GM21526 (cell line): ENCODE data around the gene ITCH.

Source experiments
- ATAC-seq: cut with Tn5 transposase; IDR thresholded peaks from one replicate; pipeline ENCODE4 v1.9.1; 2021; ENCODE audit warnings: moderate library complexity; ENCODE audit not compliant: unreplicated experiment, low FRiP score

ITCH gene

DNA sequence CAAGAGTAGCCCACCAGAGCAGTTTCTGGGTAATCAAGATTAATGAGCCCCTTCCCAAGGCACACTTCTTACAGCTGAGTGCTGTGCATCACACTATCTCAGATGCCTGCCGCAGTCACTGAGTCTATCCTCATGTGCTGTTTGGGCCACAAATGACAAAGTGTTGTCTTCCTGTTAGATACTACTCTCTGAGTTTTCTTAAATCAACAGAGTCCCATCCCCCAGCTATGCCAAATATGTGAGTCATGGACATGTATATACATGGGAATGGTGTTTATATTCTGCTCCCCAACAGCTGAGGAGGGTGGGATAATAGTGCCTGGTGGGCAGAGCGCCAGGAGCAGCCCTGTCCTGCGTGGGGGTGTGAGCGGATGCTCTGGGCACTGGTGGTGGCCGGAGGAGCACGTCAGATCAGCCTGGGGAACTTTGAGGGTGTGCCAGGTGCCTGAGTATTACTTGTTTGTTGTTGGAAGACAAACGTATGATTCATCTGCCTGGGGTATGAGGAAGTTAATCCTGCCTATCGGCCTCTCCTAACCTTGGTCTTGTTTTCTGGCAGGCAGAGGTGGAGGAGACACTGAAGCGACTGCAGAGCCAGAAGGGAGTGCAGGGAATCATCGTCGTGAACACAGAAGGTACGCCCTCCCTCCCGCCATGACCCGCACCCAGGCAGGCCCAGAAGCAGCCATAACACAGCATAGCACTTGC, 162.8 kb downstream of the ITCH start:
- no peak for ATAC-seq

GRCh38 chr20:34526466-34526865, 163.4 kb downstream of the ITCH start:
- no peak for ATAC-seq

DNA sequence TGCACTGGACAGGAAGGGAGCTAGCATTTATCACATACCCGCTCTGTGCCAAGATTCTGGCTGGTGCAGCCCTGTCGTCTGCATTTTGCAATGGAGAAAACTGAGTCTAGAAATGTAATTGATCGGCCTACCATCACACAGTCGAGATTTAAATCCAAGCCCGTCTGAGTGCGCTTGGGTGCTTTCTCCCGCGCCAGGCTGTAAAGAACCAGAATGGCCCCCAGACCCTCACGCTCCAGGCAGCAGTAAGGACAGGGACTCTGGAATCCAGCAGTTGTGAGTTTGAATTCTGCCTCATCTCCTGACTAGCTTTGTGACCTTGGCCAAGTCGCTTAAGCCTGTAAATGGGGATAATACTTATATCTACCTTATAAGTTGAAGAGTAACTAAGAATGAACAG, 163.9 kb downstream of the ITCH start:
- no peak for ATAC-seq

DNA sequence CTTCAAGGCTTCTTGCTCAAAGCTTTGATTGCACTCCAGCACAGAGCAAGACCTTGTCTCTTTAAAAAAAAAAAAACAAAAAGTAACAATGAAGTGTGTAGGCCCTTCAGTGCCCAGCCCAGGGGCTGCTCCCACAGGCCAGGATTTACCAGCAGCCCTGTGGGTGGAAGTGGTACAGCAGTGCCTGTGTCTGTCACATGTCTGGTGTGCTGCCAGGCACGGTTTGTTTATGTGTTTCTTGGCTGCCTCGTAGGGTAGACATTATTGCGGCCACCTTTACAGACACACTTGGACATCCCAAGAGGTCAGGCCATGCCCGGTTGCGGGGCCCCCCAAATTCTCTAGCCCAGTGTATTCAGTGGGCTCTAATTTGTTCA, 165.8 kb downstream of the ITCH start:
- no peak for ATAC-seq

DNA sequence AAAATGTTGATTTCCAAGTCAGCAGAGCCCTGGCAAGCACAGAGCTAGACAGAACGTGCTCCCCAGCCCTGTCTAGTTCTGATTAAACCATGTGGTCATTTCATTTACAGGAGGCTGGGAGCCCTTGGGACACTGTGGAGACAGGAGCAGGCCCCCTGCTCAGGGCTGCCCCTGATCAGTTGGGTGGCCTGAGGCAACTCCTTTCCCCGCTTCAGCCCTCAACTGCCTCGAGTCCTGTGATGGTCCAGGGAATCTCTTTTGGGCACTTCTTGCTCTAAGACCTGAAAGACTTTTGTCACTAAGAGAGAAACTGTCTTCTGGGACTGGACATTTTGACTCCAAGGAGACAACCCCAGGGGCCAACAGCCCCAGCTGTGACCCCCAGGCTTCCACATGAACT, 166.7 kb downstream of the ITCH start:
- no peak for ATAC-seq

- no peak for ATAC-seq
Observed at GRCh38 chr20:34530342-34530741, 167.3 kb downstream of the ITCH start.

- no peak for ATAC-seq
Observed at GRCh38 chr20:34531608-34532265, 168.7 kb downstream of the ITCH start.

GRCh38 chr20:34532320-34532719, 169.2 kb downstream of the ITCH start:
- no peak for ATAC-seq

DNA sequence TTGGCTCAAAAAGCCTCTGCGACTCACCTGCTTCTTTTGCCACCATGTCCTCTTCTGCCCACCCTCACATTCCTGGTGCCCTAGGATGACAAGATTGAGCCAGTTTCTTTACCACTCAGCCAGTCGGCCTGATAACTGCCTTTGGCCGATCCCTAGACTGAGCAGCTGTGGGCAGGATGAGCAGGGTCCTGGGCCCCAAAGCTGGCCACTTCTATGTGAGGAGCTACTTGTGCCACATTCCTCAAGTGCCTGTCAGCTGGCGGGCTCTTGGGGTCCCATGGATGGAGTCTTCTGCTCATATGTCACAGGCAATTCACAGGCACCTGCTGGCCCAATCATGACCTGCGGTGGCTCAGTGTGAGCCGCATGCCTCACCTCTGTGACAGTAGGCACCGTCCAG, 169.7 kb downstream of the ITCH start:
- no peak for ATAC-seq

GRCh38 chr20:34534391-34535165, 171.5 kb downstream of the ITCH start:
- ATAC-seq, result no peak

DNA sequence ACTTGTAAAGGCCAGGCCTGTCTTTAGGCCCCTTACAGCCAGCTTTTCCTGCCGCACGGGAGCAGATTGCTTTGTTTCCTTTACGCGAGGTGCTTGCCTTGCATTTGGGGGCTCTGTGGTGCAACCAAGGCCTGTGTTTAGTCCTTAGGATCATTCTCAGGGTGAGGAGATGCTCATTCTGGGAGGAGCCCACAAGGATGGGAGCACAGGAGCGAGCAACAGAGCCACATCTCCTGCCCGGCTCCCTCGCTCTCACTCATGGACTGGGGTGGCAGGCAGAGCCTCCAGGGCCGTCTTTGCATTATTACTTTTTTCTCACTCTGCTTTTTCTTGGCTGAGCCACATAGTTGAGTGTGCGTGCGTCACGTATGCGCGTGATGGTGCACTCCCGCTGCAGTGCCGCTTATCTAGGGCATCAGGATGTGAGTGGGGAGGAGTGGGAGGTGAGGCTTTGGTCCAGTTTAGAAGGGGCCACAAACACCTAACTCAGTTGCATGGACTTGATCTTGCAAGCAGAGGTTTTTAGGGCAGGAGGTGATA, 172.3 kb downstream of the ITCH start:
- no peak for ATAC-seq

DNA sequence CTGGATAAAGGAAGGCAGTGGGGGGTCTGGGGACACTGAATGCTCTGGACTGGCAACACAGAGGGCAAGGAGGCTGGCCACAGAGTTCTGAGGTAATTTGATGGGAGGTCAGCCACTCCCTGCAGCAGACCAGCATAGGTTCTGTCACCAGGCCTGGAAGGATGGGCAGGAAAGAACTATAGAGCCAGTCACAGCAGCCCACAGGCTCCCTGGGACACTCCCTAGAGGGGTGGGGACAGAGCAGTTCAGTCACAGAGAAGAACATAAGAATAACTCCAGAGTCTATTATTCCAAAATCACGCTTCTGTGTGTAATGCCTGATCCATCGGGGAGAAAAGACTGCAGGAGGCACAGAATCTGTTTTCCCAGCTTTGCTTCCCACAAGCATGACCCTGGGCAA, 172.8 kb downstream of the ITCH start:
- ATAC-seq, result no peak

- no peak for ATAC-seq
Observed at GRCh38 chr20:34536798-34537394, 173.8 kb downstream of the ITCH start.

DNA sequence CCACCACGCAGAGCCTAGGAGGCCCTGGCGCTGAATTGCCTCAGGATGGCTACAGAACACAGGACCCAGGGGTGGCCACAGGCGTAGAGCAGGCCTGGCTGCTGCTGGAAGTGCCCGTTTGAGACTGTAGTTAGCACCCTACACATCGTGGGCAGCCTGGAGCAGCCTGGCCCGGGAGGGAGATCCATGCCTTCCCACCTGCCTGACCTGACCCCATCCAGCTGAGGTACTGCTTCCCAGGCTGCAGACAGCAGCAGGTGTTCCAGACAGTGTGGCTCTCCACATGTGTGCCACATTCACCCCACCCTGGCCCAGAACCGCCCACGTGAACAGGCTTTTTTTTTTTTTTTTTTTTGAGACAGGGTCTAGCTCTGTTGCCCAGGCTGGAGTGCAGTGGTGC, 174.6 kb downstream of the ITCH start:
- ATAC-seq, result no peak

DNA sequence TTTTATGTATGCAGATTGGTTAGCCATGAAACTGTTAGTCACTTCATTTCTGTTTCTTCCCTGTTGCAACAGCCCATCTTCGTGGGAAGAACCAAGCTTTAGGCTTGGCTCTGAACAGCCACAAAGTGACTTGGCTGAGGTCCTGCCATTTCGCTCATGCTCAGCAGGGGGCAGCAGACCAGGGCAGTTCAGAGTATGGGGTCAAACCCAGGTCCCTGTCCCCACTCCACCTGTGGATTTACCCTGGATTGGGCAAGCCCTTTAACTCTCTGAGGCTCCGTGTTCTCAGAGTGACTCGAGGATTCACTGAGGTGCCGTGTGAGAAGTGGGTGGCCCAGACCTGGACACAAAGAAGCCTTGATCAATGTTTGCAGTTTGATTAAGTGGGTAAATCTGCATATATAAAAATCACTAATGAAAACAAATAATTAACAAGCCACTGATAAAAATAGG, 175.6 kb downstream of the ITCH start:
- no peak for ATAC-seq

DNA sequence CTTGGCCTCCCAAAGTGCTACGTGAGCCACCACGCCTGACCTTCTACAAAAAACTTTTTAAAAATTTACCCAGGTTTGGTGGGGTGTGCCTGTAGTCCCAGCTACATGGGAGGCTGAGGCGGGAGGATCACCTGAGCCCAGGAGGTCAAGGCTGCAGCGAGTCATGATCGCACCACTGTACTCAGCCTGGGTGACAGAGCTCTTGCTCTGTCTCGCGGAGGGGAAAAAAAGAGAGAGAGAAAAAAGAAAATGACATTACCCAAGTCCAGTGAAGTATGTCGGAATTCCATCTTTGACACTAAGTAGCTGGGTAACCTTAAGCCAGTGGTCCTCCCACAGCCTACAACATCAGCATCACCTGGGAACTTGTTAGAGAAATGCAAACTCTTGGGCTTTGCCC, 176.7 kb downstream of the ITCH start:
- no peak for ATAC-seq

- ATAC-seq, result no peak
Observed at GRCh38 chr20:34540596-34541263, 177.7 kb downstream of the ITCH start.

GRCh38 chr20:34541264-34541901, 178.3 kb downstream of the ITCH start:
- ATAC-seq, result no peak

DNA sequence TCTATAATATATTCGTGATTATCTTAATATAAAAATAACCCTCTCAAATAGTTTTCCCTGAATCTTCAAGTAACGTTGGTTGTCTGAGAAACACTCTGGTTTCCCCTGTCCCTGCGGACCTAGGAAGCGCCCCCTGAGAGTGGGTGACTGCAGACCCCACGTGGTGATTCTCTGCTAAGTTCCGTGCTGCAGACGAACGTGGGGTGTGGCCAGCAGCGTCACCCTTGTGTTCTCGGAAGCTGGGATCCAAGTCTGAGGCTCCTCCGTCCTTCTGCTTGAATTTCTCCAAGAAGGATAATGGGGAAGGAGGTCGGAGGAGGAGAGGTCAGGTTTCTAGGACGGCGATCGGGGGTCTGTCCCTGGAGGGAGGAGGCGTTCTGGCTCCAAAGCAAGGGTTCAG, 178.8 kb downstream of the ITCH start:
- ATAC-seq, result no peak

- ATAC-seq, result no peak
Observed at GRCh38 chr20:34542439-34542838, 179.4 kb downstream of the ITCH start.
